GM12878 (cell line): Measurements from ENCODE around the gene SCIMP. TPM values are rescaled to one million over a fixed set of nuclear protein-coding genes. Genes with fewer than 3 reads are reported as not detected.

Experiments used
- CEBPB ChIP-seq, 2 experiments: fragments of 150-350 bp in 1 of 2; IDR thresholded peaks; 2 replicates each; pipeline ENCODE4 v1.6.1; 2012 to 2014; ENCODE audit warnings: low read depth in 2 of 2, low read length in 2 of 2, borderline replicate concordance in 1 of 2, inconsistent platforms in 1 of 2
- CREB1 ChIP-seq: IDR thresholded peaks from 2 replicates; pipeline ENCODE4 v1.6.1; 2012; ENCODE audit warnings: low read depth, mild to moderate bottlenecking, inconsistent platforms
- EP300 ChIP-seq, 2 experiments: fragments of 150-350 bp in 1 of 2; IDR thresholded peaks; 2 replicates each; pipeline ENCODE4 v1.6.1; 2011 to 2012; ENCODE audit warnings: low read depth in 2 of 2, low read length in 2 of 2, borderline replicate concordance in 1 of 2, improper control_type of control experiment in 1 of 2, inconsistent platforms in 1 of 2; ENCODE audit not compliant: control insufficient read depth in 1 of 2
- ETV6 ChIP-seq, 2 experiments: fragments of 450-650 bp in 1 of 2; IDR thresholded peaks in 1 of 2; conservative IDR thresholded peaks in 1 of 2; 2 replicates each; pipeline ENCODE4 v1.6.1; 2014; ENCODE audit warnings: antibody characterized with exemption in 1 of 2, borderline replicate concordance in 1 of 2, low read depth in 1 of 2, mild to moderate bottlenecking in 1 of 2, moderate library complexity in 1 of 2
- HDAC2 ChIP-seq: fragments of 200-600 bp; sonication (generic); IDR thresholded peaks from 2 replicates; pipeline ENCODE4 v1.6.1; 2017
- HDAC6 ChIP-seq: fragments of 200-600 bp; sonication (generic); IDR thresholded peaks from one replicate; pipeline ENCODE4 v1.8.0; 2017; ENCODE audit warnings: antibody characterized with exemption; ENCODE audit not compliant: unreplicated experiment
- IKZF1 ChIP-seq: fragments of 450-650 bp; conservative IDR thresholded peaks from 2 replicates; pipeline ENCODE4 v1.6.1; 2017; ENCODE audit warnings: antibody characterized with exemption, mild to moderate bottlenecking
- KLF5 ChIP-seq: fragments of 450-650 bp; IDR thresholded peaks from 2 replicates; pipeline ENCODE4 v1.6.1; 2014; ENCODE audit warnings: mild to moderate bottlenecking; ENCODE audit not compliant: partially characterized antibody
- LARP7 ChIP-seq: fragments of 450-650 bp; IDR thresholded peaks from 2 replicates; pipeline ENCODE4 v1.6.1; 2017; ENCODE audit warnings: mild to moderate bottlenecking
- MEF2A ChIP-seq: IDR thresholded peaks from 2 replicates; pipeline ENCODE4 v1.6.1; 2011; ENCODE audit warnings: low read depth, mild to moderate bottlenecking, low read length, moderate library complexity; ENCODE audit not compliant: insufficient read depth
- MEF2B ChIP-seq: fragments of 450-650 bp; IDR thresholded peaks from 2 replicates; pipeline ENCODE4 v1.6.1; 2018; ENCODE audit warnings: mild to moderate bottlenecking, moderate library complexity; ENCODE audit not compliant: partially characterized antibody, poor library complexity, severe bottlenecking
- NRF1 ChIP-seq: conservative IDR thresholded peaks from 2 replicates; pipeline ENCODE4 v1.6.1; 2011; ENCODE audit warnings: mild to moderate bottlenecking, low read depth, low read length, improper control_type of control experiment
- POLR2A ChIP-seq: IDR thresholded peaks from 2 replicates; pipeline ENCODE4 v1.6.1; 2011; ENCODE audit warnings: low read depth, mild to moderate bottlenecking, low read length
- SMC3 ChIP-seq: IDR thresholded peaks from 2 replicates; pipeline ENCODE4 v1.6.1; 2011; ENCODE audit warnings: low read length, improper control_type of control experiment, borderline replicate concordance
- SP1 ChIP-seq: IDR thresholded peaks from one replicate; pipeline ENCODE4 v1.6.1; 2011; ENCODE audit warnings: low read depth, low read length
- ZNF24 ChIP-seq: fragments of 450-650 bp; IDR thresholded peaks from 2 replicates; pipeline ENCODE4 v1.6.1; 2017; ENCODE audit warnings: antibody characterized with exemption, mild to moderate bottlenecking
- polyA plus RNA-seq, 11 experiments: library from polyadenylated mRNA; depleted of rRNA in 4 of 11; unstranded in 6 of 11; stranded (reverse) in 5 of 11; fragments of >200 nt; fragmentation: Nextera tagmentation in 4 of 11; fragmentation: Illumina TruSeq in 1 of 11; extraction: Ambion mirVana in 4 of 11; extraction: Trizol in 1 of 11; gene quantifications; 1 replicate in 1 of 11; 2 replicates in 10 of 11; pipeline versions ENCODE4 v1.2.1 to v1.2.3, GENCODE V29; 2011 to 2016; ENCODE audit warnings: inconsistent platforms in 2 of 11, missing spikeins in 2 of 11, low read depth in 1 of 11
- total RNA-seq, 4 experiments: library from RNA; depleted of rRNA in 3 of 4; stranded (reverse); fragments of >200 nt in 3 of 4; fragmentation: Illumina TruSeq in 1 of 4; extraction: Trizol in 1 of 4; gene quantifications; 2 replicates each; pipeline versions ENCODE4 v1.2.1 to v1.2.3, GENCODE V29; 2013 to 2021
- TF ChIP-seq, protein P1 (sequence below): IDR thresholded peaks from 2 replicates; pipeline ENCODE4 v1.6.1; 2012; ENCODE audit warnings: improper control_type of control experiment, low read depth, low read length; ENCODE audit not compliant: insufficient replicate concordance
- TF ChIP-seq, protein P2 (sequence below): IDR thresholded peaks from 2 replicates; pipeline ENCODE4 v1.6.1; 2011; ENCODE audit warnings: borderline replicate concordance, low read depth, mild to moderate bottlenecking, moderate library complexity, mixed read lengths, low read length; ENCODE audit not compliant: insufficient read depth; ENCODE audit errors: extremely low read length
- TF ChIP-seq, protein P3 (sequence below), 3 experiments: IDR thresholded peaks in 2 of 3; conservative IDR thresholded peaks in 1 of 3; 2 replicates each; pipeline ENCODE4 v1.5.1; 2011; ENCODE audit warnings: low read depth in 3 of 3, low read length in 3 of 3, mild to moderate bottlenecking in 3 of 3, control low read depth in 2 of 3, moderate library complexity in 2 of 3, inconsistent platforms in 1 of 3, mixed read lengths in 1 of 3; ENCODE audit not compliant: control insufficient read depth in 2 of 3, insufficient read depth in 1 of 3; ENCODE audit errors: extremely low read depth in 1 of 3

Gene SCIMP
- total and polyA plus RNA-seq, 10 of the 15 experiments (the other 5 are each of a cell fraction or from before 2014, with no cell fraction given): 56.7 to 151 (median 95.0) TPM

DNA sequence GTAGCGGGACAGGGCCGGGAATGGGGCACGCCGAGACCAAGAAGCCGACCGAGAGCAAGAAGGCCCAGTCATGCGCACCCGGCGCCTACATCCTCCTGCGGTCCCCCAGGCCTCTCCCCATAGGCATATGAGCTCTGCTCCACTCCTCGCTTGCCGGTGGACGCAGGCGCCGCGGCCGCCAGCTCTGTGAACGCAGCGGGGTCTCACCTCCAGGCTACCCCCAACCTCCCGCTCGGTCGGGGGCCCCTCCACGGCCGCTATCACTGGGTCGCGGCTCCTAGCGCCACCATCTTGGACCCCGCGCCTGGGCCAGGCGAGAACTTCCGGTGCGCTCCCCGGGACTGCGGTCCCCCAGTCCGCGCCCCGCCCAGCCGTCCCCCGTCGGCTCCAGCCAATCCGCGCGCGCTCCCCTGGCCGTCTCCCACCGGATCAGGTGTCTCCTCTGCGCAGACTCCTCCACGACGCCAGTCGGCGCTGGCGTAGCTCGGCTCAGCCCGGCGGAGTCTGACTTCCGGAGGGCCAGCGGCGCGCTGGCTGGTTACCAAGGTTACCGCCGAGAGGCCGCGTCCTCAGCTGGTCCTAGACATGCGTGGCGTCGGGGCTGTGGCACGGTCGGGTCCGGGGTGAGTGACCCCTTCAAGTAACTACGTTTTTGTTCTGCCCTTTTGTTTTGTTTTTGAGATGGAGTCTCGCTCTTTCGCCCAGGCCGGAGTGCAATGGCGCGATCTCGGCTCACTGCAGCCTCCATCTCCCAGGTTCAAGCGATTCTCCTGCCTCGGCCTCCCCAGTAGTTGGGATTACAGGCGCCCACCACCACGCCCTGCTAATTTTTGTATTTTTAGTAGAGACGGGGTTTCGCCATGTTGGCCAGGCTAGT lies 42.9 kb downstream of the SCIMP start, which contains the start of gene ZNF594 (continued):
- TF ChIP-seq, protein P1, sequence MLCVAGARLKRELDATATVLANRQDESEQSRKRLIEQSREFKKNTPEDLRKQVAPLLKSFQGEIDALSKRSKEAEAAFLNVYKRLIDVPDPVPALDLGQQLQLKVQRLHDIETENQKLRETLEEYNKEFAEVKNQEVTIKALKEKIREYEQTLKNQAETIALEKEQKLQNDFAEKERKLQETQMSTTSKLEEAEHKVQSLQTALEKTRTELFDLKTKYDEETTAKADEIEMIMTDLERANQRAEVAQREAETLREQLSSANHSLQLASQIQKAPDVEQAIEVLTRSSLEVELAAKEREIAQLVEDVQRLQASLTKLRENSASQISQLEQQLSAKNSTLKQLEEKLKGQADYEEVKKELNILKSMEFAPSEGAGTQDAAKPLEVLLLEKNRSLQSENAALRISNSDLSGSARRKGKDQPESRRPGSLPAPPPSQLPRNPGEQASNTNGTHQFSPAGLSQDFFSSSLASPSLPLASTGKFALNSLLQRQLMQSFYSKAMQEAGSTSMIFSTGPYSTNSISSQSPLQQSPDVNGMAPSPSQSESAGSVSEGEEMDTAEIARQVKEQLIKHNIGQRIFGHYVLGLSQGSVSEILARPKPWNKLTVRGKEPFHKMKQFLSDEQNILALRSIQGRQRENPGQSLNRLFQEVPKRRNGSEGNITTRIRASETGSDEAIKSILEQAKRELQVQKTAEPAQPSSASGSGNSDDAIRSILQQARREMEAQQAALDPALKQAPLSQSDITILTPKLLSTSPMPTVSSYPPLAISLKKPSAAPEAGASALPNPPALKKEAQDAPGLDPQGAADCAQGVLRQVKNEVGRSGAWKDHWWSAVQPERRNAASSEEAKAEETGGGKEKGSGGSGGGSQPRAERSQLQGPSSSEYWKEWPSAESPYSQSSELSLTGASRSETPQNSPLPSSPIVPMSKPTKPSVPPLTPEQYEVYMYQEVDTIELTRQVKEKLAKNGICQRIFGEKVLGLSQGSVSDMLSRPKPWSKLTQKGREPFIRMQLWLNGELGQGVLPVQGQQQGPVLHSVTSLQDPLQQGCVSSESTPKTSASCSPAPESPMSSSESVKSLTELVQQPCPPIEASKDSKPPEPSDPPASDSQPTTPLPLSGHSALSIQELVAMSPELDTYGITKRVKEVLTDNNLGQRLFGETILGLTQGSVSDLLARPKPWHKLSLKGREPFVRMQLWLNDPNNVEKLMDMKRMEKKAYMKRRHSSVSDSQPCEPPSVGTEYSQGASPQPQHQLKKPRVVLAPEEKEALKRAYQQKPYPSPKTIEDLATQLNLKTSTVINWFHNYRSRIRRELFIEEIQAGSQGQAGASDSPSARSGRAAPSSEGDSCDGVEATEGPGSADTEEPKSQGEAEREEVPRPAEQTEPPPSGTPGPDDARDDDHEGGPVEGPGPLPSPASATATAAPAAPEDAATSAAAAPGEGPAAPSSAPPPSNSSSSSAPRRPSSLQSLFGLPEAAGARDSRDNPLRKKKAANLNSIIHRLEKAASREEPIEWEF: no peak
- 0 out of 2 replicates have a peak, but pooled peaks have one; percentile 57 for TF ChIP-seq HDAC2
- TF ChIP-seq SMC3: peak; percentile 43; the same call in 1 of the 2 replicates
- peak; percentile 81 for TF ChIP-seq IKZF1
- peak; percentile 84 for TF ChIP-seq LARP7
- TF ChIP-seq ETV6 (conservative IDR thresholded peaks at IDR 0.05 in 1 of 2, IDR thresholded peaks at IDR 0.05 in 1 of 2; ENCODE audit: borderline replicate concordance in 1 of 2, low read depth in 1 of 2): no peak
- peak; percentile 66 for TF ChIP-seq KLF5
- peak; percentile 71 for TF ChIP-seq SP1
- TF ChIP-seq, protein P2, sequence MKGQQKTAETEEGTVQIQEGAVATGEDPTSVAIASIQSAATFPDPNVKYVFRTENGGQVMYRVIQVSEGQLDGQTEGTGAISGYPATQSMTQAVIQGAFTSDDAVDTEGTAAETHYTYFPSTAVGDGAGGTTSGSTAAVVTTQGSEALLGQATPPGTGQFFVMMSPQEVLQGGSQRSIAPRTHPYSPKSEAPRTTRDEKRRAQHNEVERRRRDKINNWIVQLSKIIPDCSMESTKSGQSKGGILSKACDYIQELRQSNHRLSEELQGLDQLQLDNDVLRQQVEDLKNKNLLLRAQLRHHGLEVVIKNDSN: peak; percentile 31
- TF ChIP-seq HDAC6: no peak
- TF ChIP-seq CEBPB (IDR thresholded peaks at IDR 0.05; ENCODE audit: borderline replicate concordance in 1 of 2, low read depth in 2 of 2, low read length in 2 of 2): no peak
- peak; percentile 97 for TF ChIP-seq POLR2A
- TF ChIP-seq EP300 (IDR thresholded peaks at IDR 0.05; ENCODE audit: borderline replicate concordance in 1 of 2, control insufficient read depth in 1 of 2, low read depth in 2 of 2, low read length in 2 of 2): 0 out of 4 replicates have a peak, but pooled peaks of 1 of the 2 experiments have one; percentile 14
- peak; percentile 69 for TF ChIP-seq MEF2B
- peak; percentile 43 for TF ChIP-seq NRF1
- 0 out of 2 replicates have a peak, but pooled peaks have one; percentile 15 for TF ChIP-seq ZNF24
- TF ChIP-seq, protein P3, sequence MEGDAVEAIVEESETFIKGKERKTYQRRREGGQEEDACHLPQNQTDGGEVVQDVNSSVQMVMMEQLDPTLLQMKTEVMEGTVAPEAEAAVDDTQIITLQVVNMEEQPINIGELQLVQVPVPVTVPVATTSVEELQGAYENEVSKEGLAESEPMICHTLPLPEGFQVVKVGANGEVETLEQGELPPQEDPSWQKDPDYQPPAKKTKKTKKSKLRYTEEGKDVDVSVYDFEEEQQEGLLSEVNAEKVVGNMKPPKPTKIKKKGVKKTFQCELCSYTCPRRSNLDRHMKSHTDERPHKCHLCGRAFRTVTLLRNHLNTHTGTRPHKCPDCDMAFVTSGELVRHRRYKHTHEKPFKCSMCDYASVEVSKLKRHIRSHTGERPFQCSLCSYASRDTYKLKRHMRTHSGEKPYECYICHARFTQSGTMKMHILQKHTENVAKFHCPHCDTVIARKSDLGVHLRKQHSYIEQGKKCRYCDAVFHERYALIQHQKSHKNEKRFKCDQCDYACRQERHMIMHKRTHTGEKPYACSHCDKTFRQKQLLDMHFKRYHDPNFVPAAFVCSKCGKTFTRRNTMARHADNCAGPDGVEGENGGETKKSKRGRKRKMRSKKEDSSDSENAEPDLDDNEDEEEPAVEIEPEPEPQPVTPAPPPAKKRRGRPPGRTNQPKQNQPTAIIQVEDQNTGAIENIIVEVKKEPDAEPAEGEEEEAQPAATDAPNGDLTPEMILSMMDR (IDR thresholded peaks at IDR 0.05 in 2 of 3, conservative IDR thresholded peaks at IDR 0.05 in 1 of 3; ENCODE audit: control insufficient read depth in 2 of 3, extremely low read depth in 1 of 3, insufficient read depth in 1 of 3, low read depth in 3 of 3, low read length in 3 of 3): peak; percentile 82 to 92 (median 83)
- TF ChIP-seq MEF2A: no peak
- peak; percentile 72; the same call in 1 of the 2 replicates for TF ChIP-seq CREB1
